ENCODE data around the gene C1QL2. TPM values are rescaled to one million over a fixed set of nuclear protein-coding genes. Genes with fewer than 3 reads are reported as not detected.

Gene C1QL2
- total RNA-seq, 4 donors from 2014 or later: not detected

DNA sequence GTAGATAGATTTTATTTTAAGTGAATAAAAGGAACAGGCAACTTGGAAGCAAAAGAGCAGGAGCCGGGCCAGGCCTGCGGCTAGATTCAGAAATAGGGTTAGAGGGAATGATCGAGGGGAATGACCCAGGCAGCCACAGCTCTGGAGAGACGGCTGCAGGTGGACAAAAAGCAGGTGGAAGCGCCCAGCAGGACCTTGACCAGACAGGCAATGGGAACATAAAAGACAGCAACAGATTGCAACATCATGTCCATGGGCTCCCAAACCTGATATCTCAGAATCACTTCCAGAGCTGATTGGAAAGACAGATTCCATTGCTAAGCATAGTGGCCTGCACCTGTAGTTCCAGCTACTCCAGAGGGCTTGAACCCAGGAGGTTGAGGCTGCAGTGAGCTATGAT, 36.5 kb upstream of the C1QL2 start:
- H3K4me3 ChIP-seq: no peak overlapping the region
- H3K27me3 ChIP-seq: no peaks in the 10 kb centered on the region
- in situ Hi-C loops (cut with MboI; ENCODE audit: low sequenced_read_pairs in 4 of 4): no loop called here
- H3K27ac ChIP-seq: no peak overlapping the region
- DNase-seq (no peak), ATAC-seq (no peak)
- TF ChIP-seq POLR2A (IDR thresholded peaks at IDR 0.05): no peak
- TF ChIP-seq, protein P1, sequence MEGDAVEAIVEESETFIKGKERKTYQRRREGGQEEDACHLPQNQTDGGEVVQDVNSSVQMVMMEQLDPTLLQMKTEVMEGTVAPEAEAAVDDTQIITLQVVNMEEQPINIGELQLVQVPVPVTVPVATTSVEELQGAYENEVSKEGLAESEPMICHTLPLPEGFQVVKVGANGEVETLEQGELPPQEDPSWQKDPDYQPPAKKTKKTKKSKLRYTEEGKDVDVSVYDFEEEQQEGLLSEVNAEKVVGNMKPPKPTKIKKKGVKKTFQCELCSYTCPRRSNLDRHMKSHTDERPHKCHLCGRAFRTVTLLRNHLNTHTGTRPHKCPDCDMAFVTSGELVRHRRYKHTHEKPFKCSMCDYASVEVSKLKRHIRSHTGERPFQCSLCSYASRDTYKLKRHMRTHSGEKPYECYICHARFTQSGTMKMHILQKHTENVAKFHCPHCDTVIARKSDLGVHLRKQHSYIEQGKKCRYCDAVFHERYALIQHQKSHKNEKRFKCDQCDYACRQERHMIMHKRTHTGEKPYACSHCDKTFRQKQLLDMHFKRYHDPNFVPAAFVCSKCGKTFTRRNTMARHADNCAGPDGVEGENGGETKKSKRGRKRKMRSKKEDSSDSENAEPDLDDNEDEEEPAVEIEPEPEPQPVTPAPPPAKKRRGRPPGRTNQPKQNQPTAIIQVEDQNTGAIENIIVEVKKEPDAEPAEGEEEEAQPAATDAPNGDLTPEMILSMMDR (IDR thresholded peaks at IDR 0.05 in 4 of 5, conservative IDR thresholded peaks at IDR 0.05 in 1 of 5): no peak
- H3K4me1 ChIP-seq: no peaks in the 10 kb centered on the region
- H3K9me3 ChIP-seq: no peaks in the 10 kb centered on the region
- intact Hi-C loops (cut with DNase I; ENCODE audit: low total_unique reads): no loop called here
- no peaks in the 10 kb centered on the region for H3K36me3 ChIP-seq

DNA sequence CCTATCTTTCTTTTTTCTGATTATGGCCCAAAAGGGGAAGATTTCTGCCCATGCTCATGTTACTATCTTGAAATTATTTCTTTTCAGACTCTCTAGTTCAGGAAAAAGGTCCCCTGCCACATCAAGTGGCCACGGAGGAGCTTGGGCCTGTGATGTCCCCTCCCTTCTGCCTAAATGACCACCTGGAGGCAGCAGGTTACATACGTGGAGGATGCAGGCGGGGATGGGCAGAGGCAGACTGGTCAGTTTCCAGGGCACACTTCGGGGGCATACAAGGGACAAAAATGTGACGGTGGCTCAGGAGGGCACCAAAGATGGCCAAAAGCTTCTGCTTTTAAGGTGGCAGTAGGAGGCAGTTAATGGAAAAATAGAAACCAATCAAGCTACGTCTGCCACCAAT, 34.3 kb upstream of the C1QL2 start:
- DNase-seq (no peak), ATAC-seq (no peak)
- TF ChIP-seq, protein P1 (IDR thresholded peaks at IDR 0.05 in 4 of 5, conservative IDR thresholded peaks at IDR 0.05 in 1 of 5): no peak
- TF ChIP-seq POLR2A (IDR thresholded peaks at IDR 0.05): no peak
- H3K4me1 ChIP-seq: no peaks in the 10 kb centered on the region
- no peak overlapping the region for H3K4me3 ChIP-seq
- H3K36me3 ChIP-seq: no peaks in the 10 kb centered on the region
- H3K27ac ChIP-seq: no peak overlapping the region
- no peaks in the 10 kb centered on the region for H3K9me3 ChIP-seq
- in situ Hi-C loops (cut with MboI; ENCODE audit: low sequenced_read_pairs in 4 of 4) (no loop called here), intact Hi-C loops (cut with DNase I; ENCODE audit: low total_unique reads) (no loop called here)
- H3K27me3 ChIP-seq: no peaks in the 10 kb centered on the region

GRCh38 chr2:119190321-119191111, 32.0 kb upstream of the C1QL2 start:
- no peak overlapping the region for H3K27ac ChIP-seq
- no peak for TF ChIP-seq POLR2A (IDR thresholded peaks at IDR 0.05)
- TF ChIP-seq, protein P1 (IDR thresholded peaks at IDR 0.05 in 4 of 5, conservative IDR thresholded peaks at IDR 0.05 in 1 of 5): no peak
- H3K36me3 ChIP-seq: no peaks in the 10 kb centered on the region
- H3K4me3 ChIP-seq: no peak overlapping the region
- in situ Hi-C loops (cut with MboI; ENCODE audit: low sequenced_read_pairs in 4 of 4): no loop called here
- no peaks in the 10 kb centered on the region for H3K27me3 ChIP-seq
- DNase-seq (no peak), ATAC-seq (no peak)
- H3K4me1 ChIP-seq: no peaks in the 10 kb centered on the region
- H3K9me3 ChIP-seq: no peaks in the 10 kb centered on the region
- intact Hi-C loops (cut with DNase I; ENCODE audit: low total_unique reads): no loop called here

GRCh38 chr2:119184512-119184911, 26.0 kb upstream of the C1QL2 start:
- no peak for ATAC-seq

More at GRCh38 chr2:119184512-119184911, 26.0 kb upstream of the C1QL2 start:
- DNase-seq: no peak
- no peaks in the 10 kb centered on the region for H3K36me3 ChIP-seq
- no peaks in the 10 kb centered on the region for H3K4me1 ChIP-seq
- in situ Hi-C loops (cut with MboI; ENCODE audit: low sequenced_read_pairs in 4 of 4): no loop called here
- intact Hi-C loops (cut with DNase I; ENCODE audit: low total_unique reads): no loop called here
- H3K4me3 ChIP-seq: no peak overlapping the region
- H3K27me3 ChIP-seq: no peaks in the 10 kb centered on the region
- no peaks in the 10 kb centered on the region for H3K9me3 ChIP-seq
- TF ChIP-seq, protein P1 (IDR thresholded peaks at IDR 0.05 in 4 of 5, conservative IDR thresholded peaks at IDR 0.05 in 1 of 5): no peak
- TF ChIP-seq POLR2A (IDR thresholded peaks at IDR 0.05): no peak
- H3K27ac ChIP-seq: no peak overlapping the region
